Measurements from ENCODE around the gene HSPBP1. TPM values are rescaled to one million over a fixed set of nuclear protein-coding genes. Genes with fewer than 3 reads are reported as not detected.
A peak's percentile ranks its signal among the peaks of the same experiment; 100 is the strongest.

HSPBP1 gene
- total RNA-seq, 3 donors from 2014 or later = 25.6 to 36.0 (median 29.5) TPM

DNA sequence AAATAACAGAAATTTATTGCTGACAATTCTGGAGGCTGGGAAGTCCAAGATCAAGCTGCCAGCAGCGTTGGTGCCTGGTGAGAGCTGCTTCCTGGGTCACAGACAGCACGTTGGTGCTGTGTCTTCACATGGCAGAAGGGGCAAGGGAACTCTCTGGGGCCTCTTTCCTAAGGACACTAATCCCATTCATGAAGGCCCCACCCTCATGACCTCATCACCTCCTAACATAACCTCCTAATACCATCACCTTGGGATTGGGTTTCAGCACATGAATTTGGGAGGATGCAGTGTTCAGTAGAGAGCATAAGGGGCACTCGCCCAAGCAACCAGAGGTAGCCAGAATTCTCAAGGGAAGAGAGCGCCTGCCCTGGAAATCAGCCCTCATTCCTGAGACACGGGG, 29.5 kb upstream of the HSPBP1 start:
- no peaks in the 10 kb centered on the region for H3K9me3 ChIP-seq
- no peak overlapping the region for H3K4me3 ChIP-seq
- ATAC-seq = no peak
- H3K4me1 ChIP-seq (ENCODE audit: low read depth) = no peaks in the 10 kb centered on the region
- TF ChIP-seq, protein P1, sequence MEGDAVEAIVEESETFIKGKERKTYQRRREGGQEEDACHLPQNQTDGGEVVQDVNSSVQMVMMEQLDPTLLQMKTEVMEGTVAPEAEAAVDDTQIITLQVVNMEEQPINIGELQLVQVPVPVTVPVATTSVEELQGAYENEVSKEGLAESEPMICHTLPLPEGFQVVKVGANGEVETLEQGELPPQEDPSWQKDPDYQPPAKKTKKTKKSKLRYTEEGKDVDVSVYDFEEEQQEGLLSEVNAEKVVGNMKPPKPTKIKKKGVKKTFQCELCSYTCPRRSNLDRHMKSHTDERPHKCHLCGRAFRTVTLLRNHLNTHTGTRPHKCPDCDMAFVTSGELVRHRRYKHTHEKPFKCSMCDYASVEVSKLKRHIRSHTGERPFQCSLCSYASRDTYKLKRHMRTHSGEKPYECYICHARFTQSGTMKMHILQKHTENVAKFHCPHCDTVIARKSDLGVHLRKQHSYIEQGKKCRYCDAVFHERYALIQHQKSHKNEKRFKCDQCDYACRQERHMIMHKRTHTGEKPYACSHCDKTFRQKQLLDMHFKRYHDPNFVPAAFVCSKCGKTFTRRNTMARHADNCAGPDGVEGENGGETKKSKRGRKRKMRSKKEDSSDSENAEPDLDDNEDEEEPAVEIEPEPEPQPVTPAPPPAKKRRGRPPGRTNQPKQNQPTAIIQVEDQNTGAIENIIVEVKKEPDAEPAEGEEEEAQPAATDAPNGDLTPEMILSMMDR (IDR thresholded peaks at IDR 0.05) = no peak
- DNase-seq = no peak
- intact Hi-C loops (cut with DNase I, micrococcal nuclease) = loop anchor here in 1 of 2 donors (10.0 kb wide), 1 partner anchor 75 kb away; the partner anchor contains the start of genes RPL28 and TMEM238
- no peaks in the 10 kb centered on the region for H3K36me3 ChIP-seq (ENCODE audit: low read depth)

DNA sequence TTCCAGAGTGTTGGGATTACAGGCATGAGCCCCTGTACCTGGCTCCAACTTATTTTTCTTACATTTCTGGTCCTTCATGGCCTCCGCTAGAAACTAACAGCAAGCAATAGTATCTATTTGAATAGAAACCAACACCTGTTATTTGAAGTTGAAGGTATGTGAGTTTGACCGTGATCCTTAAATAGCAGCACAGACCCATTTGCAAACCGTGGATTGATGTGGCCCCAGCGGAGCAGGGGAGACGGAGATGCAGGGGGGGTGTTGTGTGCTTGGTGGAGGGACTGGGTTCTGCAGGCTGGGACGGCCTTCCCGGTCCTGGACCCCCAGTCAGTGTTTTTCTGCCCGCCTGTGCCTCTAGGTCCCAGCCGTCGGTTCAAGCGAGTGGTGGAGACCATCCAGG, 28.4 kb upstream of the HSPBP1 start:
- no peaks in the 10 kb centered on the region for H3K4me1 ChIP-seq (ENCODE audit: low read depth)
- intact Hi-C loops (cut with DNase I, micrococcal nuclease) = loop anchor here in 1 of 2 donors (10.0 kb wide), 1 partner anchor 77 kb away; the partner anchor contains the start of genes RPL28 and TMEM238
- no peaks in the 10 kb centered on the region for H3K9me3 ChIP-seq
- TF ChIP-seq, protein P1 (IDR thresholded peaks at IDR 0.05) = no peak
- no peak overlapping the region for H3K4me3 ChIP-seq
- H3K36me3 ChIP-seq (ENCODE audit: low read depth) = no peaks in the 10 kb centered on the region
- ATAC-seq (no peak), DNase-seq (no peak)

DNA sequence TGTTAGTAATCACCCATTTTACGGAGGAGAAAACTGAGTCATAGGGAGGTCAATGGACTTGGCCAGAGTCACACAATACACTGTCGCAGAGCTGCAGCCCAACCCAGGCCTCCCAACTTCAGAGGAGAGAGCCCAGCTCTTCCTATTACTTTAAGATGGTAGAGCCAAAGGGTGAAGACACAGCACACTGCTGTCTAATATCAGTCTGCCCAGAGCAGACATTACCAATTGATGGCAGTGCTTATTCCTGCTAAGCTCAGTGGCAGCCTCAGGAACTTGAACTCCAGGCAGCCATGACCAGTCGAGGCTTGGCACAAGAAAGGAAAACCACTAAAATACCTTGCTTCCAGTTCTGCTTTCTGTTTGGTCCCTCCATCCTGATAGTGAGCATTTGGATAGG, 26.8 kb upstream of the HSPBP1 start:
- TF ChIP-seq, protein P1 (IDR thresholded peaks at IDR 0.05) = no peak
- intact Hi-C loops (cut with DNase I, micrococcal nuclease) = loop anchor here in 1 of 2 donors (10.0 kb wide), 1 partner anchor 78 kb away; the partner anchor contains the start of genes RPL28 and TMEM238
- no peaks in the 10 kb centered on the region for H3K4me1 ChIP-seq (ENCODE audit: low read depth)
- no peaks in the 10 kb centered on the region for H3K36me3 ChIP-seq (ENCODE audit: low read depth)
- DNase-seq (no peak), ATAC-seq (no peak)
- no peak overlapping the region for H3K4me3 ChIP-seq
- no peaks in the 10 kb centered on the region for H3K9me3 ChIP-seq

DNA sequence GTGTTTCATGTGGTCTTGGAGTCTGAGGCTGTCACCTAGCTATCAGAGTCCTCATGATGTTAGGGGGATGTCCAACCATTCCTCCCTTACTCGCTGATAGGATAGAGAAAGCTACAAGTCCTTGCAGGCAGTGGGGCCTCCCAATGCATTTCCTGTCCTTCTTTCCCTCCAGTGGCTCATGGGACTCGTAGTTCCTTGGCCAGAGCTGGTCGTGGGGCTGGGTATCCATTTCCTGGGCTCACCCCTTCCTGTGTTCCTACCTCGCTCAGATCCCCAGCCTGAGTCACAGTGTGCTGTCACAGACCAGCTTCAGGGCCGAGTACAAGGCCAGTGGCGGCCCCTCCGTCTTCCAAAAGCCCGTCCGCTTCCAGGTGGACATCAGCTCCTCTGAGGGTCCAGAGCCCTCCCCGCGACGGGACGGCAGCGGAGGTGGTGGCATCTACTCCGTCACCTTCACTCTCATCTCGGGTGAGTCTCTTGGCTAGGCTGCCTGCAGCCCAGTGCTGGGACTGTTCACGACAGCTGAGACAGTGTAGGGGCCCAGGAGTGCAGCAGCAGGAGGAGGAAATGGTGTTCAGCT, 26.2 kb upstream of the HSPBP1 start:
- H3K9me3 ChIP-seq = no peaks in the 10 kb centered on the region
- no peak overlapping the region for H3K4me3 ChIP-seq
- no peak for ATAC-seq
- H3K36me3 ChIP-seq (ENCODE audit: low read depth) = no peaks in the 10 kb centered on the region
- no peaks in the 10 kb centered on the region for H3K4me1 ChIP-seq (ENCODE audit: low read depth)
- TF ChIP-seq, protein P1 (IDR thresholded peaks at IDR 0.05) = no peak
- intact Hi-C loops (cut with DNase I, micrococcal nuclease) = loop anchor here in 1 of 2 donors (10.0 kb wide), 1 partner anchor 79 kb away; the partner anchor contains the start of genes RPL28 and TMEM238
- no peak for DNase-seq

DNA sequence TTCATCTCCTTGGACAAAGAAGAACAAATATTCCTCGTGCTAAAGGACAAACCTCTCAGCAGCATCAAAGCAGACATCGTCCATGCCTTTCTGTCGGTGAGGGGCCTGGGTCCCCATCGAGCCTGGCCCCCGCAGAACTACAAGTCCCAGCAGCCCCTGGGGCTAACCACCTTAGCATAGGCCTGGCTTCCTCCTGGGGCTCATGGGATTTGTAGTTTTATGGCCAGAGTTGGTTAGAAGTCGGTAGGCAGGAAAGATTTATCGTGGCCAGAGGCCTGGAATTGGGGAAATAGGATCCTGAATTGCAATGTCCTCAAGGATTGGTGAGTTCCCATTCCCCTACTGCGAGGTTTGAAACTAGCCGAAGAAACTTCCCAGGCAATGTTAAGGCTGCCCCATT, 25.6 kb upstream of the HSPBP1 start:
- peak; percentile 51 for ATAC-seq
- no peaks in the 10 kb centered on the region for H3K36me3 ChIP-seq (ENCODE audit: low read depth)
- H3K9me3 ChIP-seq = no peaks in the 10 kb centered on the region
- H3K4me3 ChIP-seq = no peak overlapping the region
- H3K4me1 ChIP-seq (ENCODE audit: low read depth) = no peaks in the 10 kb centered on the region
- TF ChIP-seq, protein P1 (IDR thresholded peaks at IDR 0.05) = no peak
- intact Hi-C loops (cut with DNase I, micrococcal nuclease) = loop anchor here in 1 of 2 donors (10.0 kb wide), 1 partner anchor 79 kb away; the partner anchor contains the start of genes RPL28 and TMEM238
- DNase-seq = peak in 2 of 3 donors; percentile 52 to 61

Data from mucosa of descending colon (tissue), 3 donors.